ENCODE measurements around the gene USP24.

Gene USP24, protein sequence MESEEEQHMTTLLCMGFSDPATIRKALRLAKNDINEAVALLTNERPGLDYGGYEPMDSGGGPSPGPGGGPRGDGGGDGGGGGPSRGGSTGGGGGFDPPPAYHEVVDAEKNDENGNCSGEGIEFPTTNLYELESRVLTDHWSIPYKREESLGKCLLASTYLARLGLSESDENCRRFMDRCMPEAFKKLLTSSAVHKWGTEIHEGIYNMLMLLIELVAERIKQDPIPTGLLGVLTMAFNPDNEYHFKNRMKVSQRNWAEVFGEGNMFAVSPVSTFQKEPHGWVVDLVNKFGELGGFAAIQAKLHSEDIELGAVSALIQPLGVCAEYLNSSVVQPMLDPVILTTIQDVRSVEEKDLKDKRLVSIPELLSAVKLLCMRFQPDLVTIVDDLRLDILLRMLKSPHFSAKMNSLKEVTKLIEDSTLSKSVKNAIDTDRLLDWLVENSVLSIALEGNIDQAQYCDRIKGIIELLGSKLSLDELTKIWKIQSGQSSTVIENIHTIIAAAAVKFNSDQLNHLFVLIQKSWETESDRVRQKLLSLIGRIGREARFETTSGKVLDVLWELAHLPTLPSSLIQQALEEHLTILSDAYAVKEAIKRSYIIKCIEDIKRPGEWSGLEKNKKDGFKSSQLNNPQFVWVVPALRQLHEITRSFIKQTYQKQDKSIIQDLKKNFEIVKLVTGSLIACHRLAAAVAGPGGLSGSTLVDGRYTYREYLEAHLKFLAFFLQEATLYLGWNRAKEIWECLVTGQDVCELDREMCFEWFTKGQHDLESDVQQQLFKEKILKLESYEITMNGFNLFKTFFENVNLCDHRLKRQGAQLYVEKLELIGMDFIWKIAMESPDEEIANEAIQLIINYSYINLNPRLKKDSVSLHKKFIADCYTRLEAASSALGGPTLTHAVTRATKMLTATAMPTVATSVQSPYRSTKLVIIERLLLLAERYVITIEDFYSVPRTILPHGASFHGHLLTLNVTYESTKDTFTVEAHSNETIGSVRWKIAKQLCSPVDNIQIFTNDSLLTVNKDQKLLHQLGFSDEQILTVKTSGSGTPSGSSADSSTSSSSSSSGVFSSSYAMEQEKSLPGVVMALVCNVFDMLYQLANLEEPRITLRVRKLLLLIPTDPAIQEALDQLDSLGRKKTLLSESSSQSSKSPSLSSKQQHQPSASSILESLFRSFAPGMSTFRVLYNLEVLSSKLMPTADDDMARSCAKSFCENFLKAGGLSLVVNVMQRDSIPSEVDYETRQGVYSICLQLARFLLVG (N-terminal part only)

DNA sequence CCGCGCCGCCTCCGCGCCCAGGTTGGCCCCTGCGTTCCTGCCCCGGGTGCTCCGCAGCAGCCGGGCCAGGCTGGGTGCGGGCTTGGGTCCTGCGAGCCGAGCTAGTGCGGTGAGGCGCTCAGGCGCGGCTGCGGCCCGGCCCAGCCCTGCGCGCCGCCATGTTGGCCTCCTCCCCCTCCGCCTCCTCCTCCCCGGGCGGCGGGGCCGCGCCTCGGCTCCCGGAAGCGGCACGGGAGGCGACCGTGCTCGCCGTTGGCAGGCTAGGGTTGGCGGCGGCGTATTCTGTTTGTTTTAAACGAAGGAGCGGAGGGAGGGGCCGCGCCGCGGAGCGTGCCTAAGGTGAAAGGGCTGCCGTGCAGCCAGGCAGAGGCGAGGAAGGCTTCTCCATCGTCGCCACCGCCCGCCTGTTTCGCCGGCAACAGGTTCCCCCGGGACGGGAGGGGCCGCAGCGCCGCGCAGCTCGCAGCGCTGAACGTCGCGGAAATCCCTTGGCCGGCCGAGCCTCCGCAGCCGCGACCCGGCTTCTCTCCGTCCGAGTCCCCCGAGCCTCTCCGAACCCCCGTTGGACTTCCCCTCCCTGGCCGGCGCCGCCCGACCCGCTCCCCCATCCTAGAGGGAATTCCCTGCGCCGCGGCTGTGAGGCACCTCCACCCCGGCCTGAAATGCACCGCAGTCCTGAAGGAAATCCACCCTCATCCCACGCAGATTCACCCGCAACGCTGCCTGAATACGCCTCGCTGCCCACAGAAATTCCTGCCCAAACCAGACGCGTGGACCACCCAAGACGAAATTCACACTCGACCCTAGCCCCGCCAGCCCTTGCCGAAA, at the start of gene USP24:
USP24 (minus strand) TSS at position 171 of the 828 bp plus-strand sequence. CDS start 251 bp downstream, outside the sequence.
- DNase-seq = peak; percentile 73

DNA sequence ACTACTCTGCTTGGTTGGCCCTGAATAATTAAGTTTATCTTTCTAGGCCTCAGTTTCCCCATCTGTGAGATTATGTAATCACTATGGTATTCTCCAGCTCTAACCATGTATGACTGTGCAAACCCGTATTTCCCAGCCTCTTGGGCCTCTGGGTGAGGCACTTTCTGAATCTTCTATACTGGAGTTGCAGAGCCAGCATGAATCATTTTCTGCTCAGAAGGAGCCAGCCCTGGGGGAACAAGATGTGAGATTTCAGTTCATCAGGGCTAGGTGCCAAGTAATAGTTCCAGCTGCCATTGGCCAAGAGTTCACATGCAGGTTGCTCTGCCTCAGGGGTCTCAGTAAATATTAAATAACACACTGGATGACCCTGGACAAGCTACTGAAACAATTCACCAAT, 47.7 kb upstream of the USP24 start:
- no peak for DNase-seq

DNA sequence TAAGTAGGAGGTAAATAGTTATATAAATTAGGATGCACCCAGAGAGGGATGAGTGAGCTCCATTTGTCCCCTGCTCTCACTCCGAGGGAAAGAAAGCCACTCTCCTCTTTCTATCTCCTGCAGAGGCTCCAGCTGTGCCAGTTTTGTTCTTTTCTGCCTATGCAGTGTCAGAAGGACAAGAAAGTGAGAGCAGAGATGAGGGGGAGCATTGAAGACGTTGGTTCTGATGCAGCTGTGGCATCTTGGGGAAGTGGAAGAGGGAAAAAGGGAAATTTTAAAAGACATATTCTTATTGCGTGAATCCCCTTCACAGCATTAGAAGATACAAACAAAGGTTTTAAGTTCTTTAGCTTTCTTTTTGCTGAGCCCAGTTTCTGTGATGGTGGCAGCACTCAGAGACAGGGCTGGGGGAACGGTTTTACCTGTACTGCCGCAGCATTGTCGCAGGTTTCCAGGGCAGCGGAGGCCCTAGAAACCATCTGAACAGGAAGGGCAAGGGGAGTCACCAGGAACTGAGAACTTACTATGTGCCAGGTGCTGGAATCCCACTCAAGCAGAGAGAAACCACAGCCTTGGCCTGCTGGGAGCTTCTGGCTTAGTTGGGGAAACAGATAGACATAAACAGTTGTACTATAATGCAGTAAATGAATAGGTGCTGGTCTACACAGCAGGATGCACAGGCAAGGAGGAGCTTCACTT, 44.9 kb upstream of the USP24 start:
- DNase-seq = no peak

DNA sequence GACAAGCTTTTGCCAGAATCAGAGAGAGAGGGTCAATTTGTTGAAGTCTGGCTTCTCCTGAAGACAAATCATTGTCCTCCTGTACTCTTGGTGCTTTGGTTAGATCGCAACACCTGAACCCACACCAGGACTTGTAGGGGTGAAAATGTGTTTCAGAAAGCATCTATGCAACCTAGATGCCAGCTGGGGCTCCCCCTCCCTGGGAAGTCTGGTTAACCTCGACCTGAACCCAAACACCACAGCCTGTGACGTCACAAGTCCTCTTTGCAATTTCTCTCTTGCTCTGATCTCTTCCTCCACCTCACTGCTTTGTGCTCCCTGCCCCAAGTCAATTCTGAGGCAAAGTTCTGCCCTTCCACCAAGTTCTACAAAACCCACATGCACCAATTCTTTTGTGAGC, 42.8 kb upstream of the USP24 start:
- no peak for DNase-seq

DNA sequence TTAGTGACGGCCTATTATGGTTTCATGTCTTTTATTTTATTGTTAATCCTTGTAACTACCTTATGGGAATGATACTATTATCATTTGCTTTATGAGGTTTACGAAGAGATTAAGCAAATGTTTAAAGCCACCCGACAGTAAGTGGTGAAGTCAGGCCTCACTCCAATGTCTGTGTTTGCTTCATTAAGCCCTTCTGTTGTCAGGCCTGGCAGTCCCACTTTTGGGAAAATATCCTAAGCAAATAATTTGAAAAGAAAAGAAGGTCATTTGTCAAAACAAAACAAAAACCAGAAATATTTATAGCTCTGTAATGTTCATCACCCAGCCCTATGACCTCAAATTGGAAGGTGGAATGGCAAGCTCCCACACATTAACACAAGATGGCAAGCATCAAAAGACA, 40.7 kb upstream of the USP24 start:
- no peak for DNase-seq

DNA sequence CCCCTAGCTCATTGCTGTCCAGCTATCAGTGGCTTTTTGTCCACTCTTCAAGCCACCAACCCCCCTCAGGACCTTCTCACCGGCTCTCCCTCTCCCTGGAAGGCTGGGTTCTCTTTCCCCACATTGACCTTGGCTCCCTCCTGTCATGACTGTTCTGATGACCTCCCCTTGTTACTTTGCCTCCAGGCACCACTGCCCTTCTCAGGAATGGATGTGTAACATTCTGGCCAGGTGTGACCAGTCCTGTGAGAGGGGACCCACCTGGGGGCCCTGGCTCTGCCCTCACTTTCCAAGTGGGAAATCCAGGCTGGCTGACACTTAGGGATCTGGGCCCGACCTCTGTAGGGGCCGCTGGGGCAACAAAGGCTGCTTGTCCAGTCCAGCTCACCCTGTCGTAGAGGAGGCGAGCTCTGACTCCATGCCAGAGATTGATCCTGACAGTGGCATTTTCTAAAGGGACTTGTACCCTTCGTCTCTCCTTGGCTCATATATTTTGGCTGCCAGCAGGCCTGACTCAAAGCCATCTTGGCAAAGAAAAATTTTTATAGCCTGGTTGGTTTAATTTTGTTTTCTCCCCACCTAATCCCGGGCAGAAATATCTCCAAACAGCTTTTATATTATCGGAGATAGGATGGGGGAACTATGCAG, 37.9 kb upstream of the USP24 start:
- peak; percentile 58 for DNase-seq

DNA sequence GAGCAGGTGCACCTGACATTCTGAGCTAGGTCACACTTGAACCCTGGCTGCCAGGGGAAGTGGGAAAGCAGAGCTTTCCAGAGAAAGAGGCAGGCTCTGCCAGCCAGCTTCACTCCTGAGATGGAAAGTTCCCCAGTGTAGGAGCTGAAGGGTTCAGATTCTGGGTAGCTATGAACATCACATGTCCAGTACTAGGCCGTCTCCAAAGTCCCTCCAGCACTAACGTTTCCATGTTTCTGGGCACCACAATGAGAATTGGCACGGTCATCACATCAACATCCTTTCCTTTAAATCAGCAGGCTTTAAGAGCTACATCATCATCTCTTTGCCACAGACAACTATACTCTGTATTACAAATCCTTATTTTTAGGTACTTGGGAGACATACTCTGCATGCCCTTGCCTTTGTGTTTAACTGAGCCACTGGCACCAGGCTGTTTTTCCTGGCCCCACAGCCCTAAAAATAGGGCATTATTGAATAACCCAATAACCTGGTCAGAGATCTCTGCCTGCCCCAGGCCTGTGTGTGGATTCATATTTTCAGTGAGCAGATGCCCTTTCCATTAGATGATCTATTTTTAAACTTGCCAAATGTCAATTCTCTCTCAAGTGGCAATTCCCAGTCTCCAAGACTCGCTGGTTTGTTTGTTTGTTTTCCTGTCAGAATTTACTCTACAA, 35.4 kb upstream of the USP24 start:
- no peak for DNase-seq

DNA sequence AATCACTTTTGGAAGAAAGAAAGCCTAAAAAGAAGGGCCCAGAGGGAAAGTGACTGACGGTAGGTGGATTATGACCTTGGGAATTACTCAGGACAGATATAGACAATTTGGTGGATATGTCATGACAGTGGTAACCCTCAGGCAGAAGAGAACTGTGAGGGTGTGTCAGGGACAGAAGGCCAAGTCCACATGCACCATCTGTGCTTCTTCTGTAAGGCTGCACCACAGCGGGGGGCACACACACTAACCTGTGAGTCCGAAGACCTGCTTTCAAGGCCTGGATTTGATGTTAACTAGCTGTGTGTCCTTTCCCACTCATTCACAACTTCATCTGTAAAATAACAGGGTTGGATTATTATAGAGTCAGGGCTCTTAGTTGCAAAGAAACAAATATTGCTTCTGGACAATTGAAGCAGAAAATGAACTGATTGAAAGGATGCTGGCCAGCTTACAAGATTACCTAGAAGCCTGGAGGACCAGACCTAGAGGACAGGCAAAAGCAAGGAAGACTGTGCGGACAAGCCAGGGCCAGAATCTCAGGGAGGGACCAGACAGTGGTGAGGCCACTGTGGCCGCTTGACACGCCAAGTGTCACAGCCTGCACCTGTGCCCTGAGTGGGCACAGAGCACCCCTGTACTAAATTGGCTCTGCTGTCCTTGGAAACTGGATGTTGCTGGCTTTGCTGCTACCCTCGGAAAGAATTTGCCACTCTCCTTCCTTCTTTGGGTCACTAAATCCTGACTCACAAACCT, 34.7 kb upstream of the USP24 start:
- DNase-seq = no peak

DNA sequence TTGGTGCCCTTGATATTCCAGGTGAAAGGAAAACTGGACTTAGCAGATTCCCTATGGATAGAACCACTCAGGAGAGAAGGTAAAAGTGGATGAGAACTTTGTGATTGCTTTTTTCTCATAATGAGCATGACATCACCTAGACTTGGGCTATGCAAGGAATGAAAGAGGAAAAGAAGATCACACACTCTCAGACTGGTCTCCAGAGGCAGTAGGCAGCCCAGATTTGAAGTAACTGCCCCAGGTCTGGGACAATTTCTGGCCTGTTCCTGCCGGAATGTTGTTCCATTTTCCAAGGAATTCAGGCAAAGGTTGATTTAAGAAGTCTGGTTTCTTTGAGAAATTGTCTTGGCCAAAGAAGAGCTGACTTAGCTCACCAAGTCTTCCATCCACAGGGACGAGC, 31.7 kb upstream of the USP24 start:
- no peak for DNase-seq

DNA sequence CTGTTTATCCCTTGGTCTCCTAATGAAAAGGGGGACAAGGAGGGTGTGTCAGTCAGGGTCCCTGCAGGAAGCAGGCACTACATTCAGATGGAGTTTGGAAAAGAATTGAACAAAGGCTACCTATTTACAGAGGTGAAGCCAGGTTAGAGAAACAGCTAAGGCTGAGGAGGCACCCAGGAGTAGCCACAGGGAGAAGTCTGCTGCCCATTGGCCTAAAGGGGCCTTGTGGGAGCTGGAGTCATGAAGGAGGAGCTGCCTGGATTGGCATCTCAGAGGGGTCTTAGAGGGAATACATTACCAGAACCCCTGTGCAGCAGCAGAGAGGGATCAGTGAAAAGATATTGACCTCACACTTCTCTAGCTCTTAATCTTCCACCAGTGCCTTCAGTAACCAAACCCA, 31.2 kb upstream of the USP24 start:
- DNase-seq = no peak

DNA sequence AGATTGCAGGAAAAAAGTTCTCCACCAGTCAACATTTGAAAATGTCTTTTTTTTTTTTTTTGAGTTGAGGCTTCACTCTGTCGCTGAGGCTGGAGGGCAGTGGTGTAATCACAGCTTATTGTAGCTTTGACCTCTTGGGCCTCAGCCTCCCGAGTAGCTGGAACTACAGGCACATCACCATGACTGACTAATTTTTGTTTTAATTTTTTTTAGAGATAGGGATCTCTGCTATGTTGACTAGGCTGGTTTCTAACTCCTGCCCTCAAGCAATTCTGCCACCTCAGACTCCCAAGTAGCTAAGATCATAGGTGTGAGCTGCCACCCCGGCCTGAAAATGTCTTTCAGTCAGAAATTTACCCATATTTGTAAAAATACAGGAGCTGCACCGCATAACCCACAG, 30.6 kb upstream of the USP24 start:
- no peak for DNase-seq

DNA sequence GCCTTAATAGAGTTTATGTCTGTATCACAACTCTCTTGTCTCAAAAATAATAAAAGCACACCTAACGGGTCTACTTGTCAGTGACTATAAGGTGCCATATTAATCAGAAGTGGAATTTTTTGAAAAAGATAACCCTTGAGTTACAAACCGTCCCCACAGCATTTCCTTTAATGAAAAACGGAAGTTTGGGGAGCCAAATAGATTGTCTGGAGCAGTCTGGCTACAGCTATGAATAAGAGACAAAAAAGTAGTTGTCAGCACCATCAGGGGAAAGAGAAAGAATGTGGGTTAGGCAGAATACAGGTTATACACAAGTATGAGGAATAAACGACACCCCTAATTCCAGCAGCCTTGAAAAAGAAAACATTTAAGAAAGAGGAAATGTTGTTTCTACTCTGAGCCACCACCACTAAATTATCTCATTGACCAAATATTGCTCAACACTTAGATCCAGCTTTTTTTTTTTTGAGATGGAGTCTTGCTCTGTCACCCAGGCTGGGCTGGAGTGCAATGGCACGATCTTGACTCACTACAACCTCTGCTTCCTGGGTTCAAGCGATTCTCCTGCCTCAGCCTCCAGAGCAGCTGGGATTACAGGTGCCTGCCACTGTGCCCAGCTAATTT, 29.4 kb upstream of the USP24 start:
- no peak for DNase-seq

DNA sequence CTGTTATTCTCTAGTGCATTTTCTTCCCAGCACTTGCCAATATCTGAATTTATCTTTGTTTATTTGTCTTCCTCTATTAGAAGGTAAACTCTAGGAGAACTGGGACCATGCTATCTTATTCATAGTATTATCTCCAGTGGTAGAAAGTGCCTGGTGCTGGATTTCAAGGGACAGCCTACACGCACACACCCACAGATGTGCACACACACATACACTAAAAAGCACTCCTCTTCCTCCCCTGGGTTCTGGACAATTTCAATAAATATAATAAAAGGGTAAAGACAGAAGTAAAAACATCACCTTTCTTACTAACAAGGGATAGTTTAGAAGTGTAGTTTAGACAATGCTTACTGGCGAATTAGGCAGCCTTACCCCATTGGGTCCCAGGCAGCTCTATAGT, 28.5 kb upstream of the USP24 start:
- no peak for DNase-seq

DNA sequence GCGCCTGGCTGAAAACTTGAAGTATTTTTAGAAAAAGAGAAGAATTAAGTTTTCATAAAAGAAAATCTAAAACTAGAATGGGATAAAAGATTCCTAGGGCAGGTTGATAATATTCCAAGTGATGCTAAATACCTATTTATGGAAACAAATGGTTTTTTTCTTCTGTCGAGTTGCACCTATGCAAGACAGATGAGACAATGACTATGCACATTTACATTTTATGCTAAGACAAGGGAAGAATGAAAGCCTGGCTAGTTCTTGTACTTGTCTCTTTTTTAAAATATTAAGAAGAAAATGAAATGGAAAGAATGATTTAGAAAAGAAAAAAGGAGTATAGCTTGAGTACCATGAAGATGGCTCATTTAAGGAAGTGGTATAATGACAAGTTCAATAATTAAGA, 24.4 kb upstream of the USP24 start:
- DNase-seq = no peak

DNA sequence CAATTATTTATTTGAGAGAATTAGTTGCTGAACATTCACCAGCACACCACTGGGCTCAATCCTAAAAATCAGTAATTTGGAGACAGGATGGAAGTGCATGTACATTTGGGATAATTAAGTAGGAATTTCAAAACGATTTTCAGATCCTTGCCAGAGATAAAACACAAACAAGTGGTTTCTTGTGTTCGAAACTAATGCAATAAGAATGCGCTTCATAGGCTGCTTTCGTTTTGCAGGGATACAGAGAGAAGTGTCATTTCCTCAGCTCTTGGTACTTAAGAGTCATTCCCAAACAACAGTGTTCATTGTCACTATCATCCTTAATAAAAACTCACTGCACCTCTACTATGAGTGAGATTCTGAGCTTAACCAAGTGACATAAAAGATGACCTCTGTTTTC, 20.6 kb upstream of the USP24 start:
- no peak for DNase-seq

DNA sequence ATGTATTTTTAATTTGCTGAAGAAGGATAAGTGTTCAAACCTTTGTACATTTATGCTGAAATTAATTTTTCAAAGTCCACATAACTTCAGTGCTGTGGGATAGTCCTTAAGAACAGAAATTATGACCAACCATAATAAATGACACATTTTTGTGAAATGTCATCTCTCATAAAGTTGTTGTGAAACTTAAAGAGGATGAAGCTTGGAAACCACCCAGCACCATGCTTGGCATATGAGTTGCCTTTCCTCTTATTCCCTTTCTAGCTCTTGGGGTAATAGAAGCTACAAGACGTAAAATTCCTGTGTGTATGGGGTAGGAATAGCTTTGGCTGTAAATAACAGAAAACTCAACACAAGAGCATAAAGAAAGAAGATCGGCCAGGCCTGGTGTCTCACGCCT, 18.9 kb upstream of the USP24 start:
- no peak for DNase-seq

DNA sequence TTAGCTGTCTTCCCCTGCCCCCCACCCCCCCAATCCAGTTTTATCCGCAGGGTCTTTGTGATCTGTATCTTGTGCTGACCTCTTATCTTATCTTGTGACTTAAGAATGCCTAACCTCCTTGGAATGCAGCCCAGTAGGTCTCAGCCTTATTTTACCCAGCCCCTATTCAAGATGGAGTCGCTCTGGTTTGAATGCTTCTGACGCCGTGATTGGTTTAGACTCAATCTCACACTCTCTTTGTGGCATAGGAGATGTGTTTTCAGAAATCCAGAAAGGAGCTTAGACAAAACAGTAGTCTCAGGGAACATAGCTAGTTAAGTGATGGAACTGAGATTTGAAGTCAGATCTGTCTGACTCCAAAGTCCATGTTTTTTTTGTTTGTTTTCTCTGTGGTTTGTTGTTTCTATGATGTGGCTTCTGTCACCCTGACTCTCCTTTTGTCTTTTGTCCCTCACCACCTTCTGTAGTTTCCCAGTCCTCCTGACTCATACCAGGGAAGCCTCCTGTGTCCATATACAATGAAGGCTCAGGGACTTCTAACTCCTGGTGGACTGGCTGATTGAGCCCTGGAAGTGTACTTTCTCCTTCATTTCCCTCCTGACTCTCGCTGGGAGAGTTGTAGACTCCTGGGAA, 18.1 kb upstream of the USP24 start:
- no peak for DNase-seq

DNA sequence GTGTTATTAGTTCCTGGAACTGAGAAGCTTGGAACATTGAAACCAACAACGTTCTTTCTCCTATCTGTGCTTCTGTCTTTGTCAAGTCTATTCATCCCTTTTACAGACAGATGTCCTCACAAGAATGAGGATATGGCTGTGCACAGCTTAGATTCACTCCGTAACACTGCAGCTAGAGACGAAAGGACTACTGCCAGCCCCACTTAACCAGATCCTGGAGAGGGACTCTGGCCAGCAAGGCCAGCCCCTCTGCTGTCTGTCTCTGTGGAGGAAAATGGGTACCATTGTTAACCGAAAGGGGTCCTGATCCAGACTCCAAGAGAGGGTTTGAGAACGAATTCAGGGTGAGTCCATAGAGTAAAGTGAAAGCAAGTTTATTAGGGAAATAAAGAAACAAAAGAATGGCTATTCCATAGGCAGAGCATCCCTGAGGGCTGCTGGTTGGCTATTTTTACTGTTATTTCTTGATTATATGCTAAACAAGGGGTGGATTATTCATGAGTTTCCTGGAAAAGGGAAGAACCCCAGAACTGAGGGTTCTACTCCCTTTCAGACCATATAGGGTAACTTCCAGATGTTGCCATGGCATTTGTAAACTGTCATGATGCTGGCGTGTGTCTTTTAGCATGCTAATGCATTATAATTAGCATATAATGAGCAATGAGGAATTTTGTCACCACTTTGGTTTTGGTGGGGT, 17.4 kb upstream of the USP24 start:
- no peak for DNase-seq

Data from NCI-H1105 (cell line).